Stimulated activated naive CD4-positive, alpha-beta T cell (primary cell): Measurements from ENCODE around the gene DENND1A.

Experiments
- DNase-seq, 6 experiments: peaks; one replicate each; lab custom pipeline; 2025; lab: John Stamatoyannopoulos, UW

The DENND1A gene

DNA sequence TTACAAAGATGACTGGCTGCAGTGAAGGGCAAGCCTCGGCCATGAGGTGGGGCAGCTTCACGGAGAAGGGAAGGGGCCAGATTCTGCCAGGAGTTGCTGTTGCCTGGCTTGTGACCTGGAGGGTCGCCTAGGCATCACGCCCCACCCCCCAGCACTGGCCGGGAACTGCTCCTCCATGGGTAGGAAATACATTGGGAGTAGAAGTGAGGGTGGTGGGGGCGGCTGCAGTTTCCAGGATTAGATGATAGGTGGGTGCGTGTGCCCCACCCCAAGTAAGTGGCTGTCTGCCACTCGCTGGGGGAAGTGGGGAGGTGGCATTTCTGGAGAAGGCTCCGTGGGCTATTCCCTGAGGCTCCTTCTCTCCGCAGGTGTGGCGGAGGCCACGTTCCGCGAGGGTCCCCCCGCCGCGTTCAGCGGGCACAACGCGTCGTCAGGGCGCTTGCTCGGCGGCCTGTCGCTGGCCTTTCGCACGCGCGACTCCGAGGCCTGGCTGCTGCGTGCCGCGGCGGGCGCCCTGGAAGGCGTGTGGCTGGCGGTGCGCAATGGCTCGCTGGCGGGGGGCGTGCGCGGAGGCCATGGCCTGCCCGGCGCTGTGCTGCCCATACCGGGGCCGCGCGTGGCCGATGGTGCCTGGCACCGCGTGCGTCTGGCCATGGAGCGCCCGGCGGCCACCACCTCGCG is 557.0 kb downstream of the DENND1A start:
- no peak for DNase-seq

- DNase-seq = no peak
Measured at GRCh38 chr9:123371805-123372590, 557.9 kb downstream of the DENND1A start.

DNA sequence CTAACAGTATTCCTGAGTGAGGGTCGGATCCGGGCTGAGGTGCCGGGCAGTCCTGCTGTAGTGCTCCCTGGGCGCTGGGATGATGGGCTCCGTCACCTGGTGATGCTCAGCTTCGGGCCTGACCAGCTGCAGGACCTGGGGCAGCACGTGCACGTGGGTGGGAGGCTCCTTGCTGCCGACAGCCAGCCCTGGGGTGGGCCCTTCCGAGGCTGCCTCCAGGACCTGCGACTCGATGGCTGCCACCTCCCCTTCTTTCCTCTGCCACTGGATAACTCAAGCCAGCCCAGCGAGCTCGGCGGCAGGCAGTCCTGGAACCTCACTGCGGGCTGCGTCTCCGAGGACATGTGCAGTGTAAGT is 558.7 kb downstream of the DENND1A start:
- no peak for DNase-seq

GRCh38 chr9:123370526-123371227 is 559.2 kb downstream of the DENND1A start:
- DNase-seq = no peak

DNA sequence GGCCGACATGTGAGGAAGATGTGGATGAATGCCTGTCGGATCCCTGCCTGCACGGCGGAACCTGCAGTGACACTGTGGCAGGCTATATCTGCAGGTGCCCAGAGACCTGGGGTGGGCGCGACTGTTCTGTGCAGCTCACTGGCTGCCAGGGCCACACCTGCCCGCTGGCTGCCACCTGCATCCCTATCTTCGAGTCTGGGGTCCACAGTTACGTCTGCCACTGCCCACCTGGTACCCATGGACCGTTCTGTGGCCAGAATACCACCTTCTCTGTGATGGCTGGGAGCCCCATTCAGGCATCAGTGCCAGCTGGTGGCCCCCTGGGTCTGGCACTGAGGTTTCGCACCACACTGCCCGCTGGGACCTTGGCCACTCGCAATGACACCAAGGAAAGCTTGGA is 559.8 kb downstream of the DENND1A start:
- DNase-seq = no peak

- DNase-seq = no peak
Measured at GRCh38 chr9:123369296-123369695, 560.6 kb downstream of the DENND1A start.

- DNase-seq = no peak
Measured at GRCh38 chr9:123368536-123369153, 561.3 kb downstream of the DENND1A start.

DNA sequence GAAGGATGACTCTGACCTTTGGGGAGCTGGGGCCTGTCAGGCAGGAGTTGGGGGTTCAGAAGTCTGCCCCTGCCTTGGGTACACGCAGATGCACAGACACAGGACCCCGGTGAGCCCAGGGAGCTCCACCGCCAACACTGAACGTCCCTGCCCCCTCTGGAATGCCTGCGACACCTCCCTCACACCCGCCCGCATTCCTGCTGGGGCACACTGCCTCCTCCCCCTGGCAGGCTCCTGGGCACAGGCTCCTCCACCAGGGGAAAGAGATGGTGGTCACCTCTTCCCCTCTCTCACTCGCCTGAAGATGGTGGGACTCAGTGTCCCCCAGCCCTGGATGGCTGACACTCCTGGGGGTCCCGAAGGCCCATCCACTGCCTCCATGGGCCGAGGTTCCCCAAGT is 561.9 kb downstream of the DENND1A start:
- no peak for DNase-seq

- DNase-seq = no peak
Measured at GRCh38 chr9:123365881-123366528, 563.9 kb downstream of the DENND1A start.

- no peak for DNase-seq
Measured at GRCh38 chr9:123365287-123365880, 564.5 kb downstream of the DENND1A start.

GRCh38 chr9:123364241-123364824 is 565.6 kb downstream of the DENND1A start:
- DNase-seq = no peak

- DNase-seq = no peak
Measured at GRCh38 chr9:123362856-123363255, 567.1 kb downstream of the DENND1A start.

DNA sequence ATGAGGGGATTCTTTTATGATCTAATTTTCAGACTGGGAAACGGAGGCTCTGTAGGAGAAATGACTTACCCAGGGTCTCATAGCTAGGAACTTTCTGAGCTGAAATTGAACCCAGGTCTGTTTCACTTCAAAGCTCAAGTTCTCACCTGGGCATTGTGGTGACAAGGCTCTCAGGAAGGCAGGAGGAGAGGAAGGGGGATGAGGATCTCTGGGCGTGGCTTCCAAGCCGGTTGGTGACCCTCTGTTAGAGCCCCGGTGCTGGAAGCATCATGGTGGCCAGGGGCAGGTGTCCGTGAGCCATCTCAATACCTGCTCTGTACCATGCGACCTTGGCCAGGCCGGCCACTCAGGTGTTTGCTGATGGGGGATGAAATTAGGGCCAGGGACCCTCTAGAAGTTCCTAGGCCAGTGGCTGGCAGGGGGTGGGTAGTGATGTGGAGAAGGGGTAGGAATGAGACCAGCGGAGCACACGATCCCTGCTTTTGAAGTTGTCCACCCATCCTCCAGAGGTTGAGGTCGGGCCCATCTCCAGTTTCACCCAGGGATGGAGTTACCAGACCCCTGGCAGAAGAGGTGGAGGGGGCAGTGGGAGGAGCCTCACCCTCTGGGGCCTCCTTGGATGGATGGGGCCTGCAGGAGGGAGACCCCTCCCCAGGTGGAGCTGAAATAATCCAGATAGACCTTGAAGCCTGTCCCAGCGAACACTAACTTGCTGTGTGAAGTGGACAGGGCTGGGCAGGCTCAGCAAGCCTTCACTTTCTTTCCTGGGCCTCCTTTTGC is 568.0 kb downstream of the DENND1A start:
- DNase-seq = no peak

DNA sequence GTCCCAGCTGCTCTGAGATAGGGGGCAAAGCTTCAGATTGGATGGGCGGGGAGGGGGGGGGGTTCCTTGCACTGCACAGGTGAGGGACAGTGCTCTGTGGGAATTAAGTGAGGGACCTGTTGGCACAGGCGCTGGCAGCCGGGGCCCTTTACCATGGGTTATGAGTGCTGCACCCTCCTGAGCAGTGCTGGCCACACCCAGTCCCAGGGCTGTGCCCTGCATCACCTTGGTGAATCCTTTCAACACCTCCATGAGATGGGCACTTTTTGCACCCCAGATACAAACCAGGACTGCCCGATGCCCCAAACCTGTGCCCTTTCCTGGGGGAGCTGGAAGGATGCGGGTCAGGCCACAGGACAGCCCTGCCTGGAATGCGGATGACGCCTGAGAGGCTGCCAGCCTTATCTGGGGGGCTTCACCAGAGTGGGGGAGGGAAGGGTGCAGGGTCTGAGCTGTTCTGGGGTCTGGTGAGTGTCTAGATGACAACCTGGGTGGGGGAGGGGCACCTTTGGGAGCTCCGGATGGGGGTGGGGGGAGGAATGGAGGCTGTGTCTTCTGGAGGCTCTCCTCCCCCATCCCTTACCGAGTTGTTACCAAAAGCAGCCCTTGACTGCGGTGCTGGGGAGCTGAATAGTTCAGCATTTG is 568.7 kb downstream of the DENND1A start:
- no peak for DNase-seq

- DNase-seq = no peak
Measured at GRCh38 chr9:123360161-123361085, 569.5 kb downstream of the DENND1A start.

DNA sequence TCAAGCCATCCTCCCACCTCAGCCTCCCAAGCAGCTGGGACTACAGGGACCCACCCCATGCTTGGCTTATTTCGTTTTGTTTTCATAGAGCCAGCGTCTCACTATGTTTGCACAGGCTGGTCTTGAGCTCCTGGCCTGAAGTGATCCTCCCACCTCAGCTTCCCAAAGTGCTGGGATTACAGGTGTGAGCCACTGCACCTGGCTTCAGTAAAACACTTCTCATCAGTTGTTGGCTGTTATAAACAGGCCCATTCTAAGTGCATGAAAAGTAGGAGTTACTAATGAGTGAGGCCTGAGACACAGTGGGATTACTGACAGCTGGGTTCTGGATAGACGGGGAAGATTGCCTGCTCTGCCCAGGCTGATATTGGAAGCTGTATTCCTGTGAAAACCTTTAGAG is 570.4 kb downstream of the DENND1A start:
- no peak for DNase-seq

- DNase-seq = peak in 1 of 6 experiments; percentile 18
Measured at GRCh38 chr9:123359106-123359505, 570.8 kb downstream of the DENND1A start.

- DNase-seq = no peak
Measured at GRCh38 chr9:123358181-123358905, 571.6 kb downstream of the DENND1A start.
